Muscle layer of colon (tissue), 2 donors: ENCODE measurements around the gene SNX5.
A peak's percentile ranks its signal among the peaks of the same experiment; 100 is the strongest.

ENCODE experiments used
- H3K27ac ChIP-seq: one replicate; pipeline ENCODE4 v1.7.0; 2013; ENCODE audit warnings: low read depth, mild to moderate bottlenecking, low read length, moderate library complexity
- H3K27me3 ChIP-seq, 2 donors: one replicate each; pipeline ENCODE4 v1.7.0; 2013; ENCODE audit warnings: low read length in 2 of 2, mild to moderate bottlenecking in 2 of 2; ENCODE audit not compliant: insufficient read depth in 2 of 2, control insufficient read depth in 1 of 2
- H3K36me3 ChIP-seq: one replicate; pipeline ENCODE4 v1.7.0; 2013; ENCODE audit warnings: mild to moderate bottlenecking, low read length; ENCODE audit not compliant: insufficient read depth
- H3K4me1 ChIP-seq: one replicate; pipeline ENCODE4 v1.7.0; 2013; ENCODE audit warnings: mild to moderate bottlenecking, low read length; ENCODE audit not compliant: insufficient read depth
- H3K4me3 ChIP-seq, 2 donors: one replicate each; pipeline ENCODE4 v1.7.0; 2013; ENCODE audit warnings: low read length in 2 of 2, low read depth in 1 of 2, mild to moderate bottlenecking in 1 of 2, moderate library complexity in 1 of 2
- H3K9ac ChIP-seq: one replicate; pipeline ENCODE4 v1.7.0; 2013; ENCODE audit warnings: low read length
- H3K9me3 ChIP-seq: one replicate; pipeline ENCODE4 v1.7.0; 2013; ENCODE audit warnings: mild to moderate bottlenecking, low read length
- donor health status: abdominal sarcoma.
- donor health status: Adenocarcinoma of cecum.

Gene SNX5

DNA sequence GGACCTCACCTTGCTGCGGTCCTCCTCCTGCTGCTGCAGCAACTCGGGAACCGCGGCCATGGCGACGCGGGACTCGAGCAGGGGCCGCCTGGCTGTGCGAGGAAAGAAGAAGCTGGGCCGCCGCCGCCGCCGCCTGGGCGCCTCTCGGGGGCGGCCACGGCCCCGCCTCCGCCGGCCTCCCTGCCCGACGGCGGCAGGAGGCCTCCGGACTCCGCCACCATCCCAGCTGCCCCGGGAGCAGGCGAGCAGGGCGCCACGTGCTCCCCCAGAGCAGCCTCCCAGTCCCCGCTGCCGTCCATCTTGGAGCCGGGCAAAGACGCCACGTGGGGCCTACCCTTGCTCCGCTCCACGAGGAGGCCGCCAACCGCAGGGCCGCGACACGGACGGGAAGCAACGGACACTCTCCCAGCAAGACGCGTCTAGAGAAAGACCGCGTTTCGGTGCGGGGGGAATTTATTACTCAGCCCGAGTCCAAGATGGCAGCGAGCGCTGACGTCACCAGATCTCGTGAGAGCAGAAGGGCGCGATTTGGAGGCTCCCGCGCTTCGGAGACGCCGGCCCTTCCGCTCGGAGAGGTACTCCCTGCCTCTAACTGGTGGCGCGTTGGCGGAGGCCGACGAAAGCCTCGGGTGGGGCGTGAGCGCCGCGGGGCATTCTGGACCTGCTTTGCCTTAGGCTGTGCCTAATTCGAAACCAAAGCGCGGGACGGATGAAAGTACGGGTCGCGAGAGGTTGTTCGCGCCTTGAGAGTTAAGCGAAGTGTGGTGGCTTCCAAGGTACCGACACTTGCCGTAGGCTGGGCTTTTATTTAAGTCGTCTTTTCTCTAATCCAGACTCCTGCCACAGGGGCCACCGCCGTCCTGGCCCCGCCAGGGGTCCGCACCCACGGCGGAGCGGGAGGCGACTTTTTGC is at the start of gene SNX5, which contains the start of gene MGME1:
Gene SNX5 (minus strand): TSS at position 429 of the 912 bp plus-strand sequence. CDS start 369 bp downstream, at position 60.
Gene MGME1 (plus strand): TSS at position 653 of the 912 bp plus-strand sequence. CDS start 842 bp downstream, outside the sequence.
- Histone ChIP-seq H3K27ac (peak within 1 kb of the TSS; percentile 94), H3K9ac (peak within 1 kb of the TSS; percentile 80), H3K36me3 (no peaks in the 10 kb centered on the region), H3K4me3 (peak within 1 kb of the TSS; percentile 84 to 89), H3K4me1 (peaks cover 62% of the 10 kb centered on the region), H3K9me3 (no peaks in the 10 kb centered on the region), H3K27me3 (no peaks in the 10 kb centered on the region)

- no peaks in the 10 kb centered on the region for H3K27me3 ChIP-seq
- H3K4me1 ChIP-seq, result no peaks in the 10 kb centered on the region
- H3K9me3 ChIP-seq, result no peaks in the 10 kb centered on the region
- H3K36me3 ChIP-seq, result no peaks in the 10 kb centered on the region
- H3K27ac ChIP-seq, result no peak overlapping the region
- no peak overlapping the region for H3K9ac ChIP-seq
- H3K4me3 ChIP-seq, result no peak overlapping the region
These were observed 49.5 kb upstream of the SNX5 start for GRCh38 chr20:18018100-18018499.

DNA sequence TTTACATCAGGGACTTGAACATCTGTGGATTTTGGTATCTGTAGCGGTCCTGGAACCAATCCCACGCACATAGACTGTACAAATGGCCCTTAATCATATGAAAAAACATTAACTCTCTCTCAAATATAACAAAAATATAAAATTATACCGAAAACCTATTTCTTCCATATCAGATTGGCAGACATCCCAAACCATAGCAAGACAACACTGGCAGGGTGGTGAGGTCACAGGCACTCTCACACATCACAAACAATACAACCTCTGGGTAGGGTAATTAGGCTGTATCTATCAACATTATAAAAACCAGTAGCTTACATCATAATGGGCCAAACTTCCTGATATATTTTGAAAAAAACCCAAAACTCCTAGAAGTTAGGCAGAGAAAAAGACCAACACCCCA is 48.2 kb upstream of the SNX5 start:
- Histone ChIP-seq H3K36me3 (no peaks in the 10 kb centered on the region), H3K4me1 (no peaks in the 10 kb centered on the region), H3K27me3 (no peaks in the 10 kb centered on the region), H3K27ac (no peak overlapping the region), H3K9me3 (no peaks in the 10 kb centered on the region), H3K9ac (no peak overlapping the region), H3K4me3 (no peak overlapping the region)

GRCh38 chr20:18014411-18014810 is 45.8 kb upstream of the SNX5 start:
- Histone ChIP-seq H3K9me3 (no peaks in the 10 kb centered on the region), H3K4me1 (no peaks in the 10 kb centered on the region), H3K27ac (no peak overlapping the region), H3K9ac (no peak overlapping the region), H3K4me3 (no peak overlapping the region), H3K27me3 (no peaks in the 10 kb centered on the region), H3K36me3 (no peaks in the 10 kb centered on the region)

DNA sequence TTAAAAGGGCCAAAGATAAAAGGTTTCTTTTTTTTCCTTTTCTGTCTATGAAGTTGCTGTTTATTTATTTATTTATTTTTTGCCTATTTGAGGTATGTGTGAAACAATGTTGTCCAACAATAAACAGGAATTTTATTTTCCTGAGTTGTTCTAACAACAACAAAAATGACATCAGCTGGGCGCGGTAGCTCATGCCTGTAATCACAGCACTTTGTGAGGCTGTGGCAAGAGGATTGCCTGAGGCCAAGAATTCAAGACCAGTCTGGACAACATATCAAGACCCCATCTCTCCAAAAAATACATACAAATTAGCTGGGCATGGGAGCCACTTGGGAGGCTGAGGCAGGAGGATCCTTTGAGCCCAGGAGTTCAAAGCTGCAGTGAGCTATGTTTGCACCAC is 44.3 kb upstream of the SNX5 start:
- Histone ChIP-seq H3K36me3 (no peaks in the 10 kb centered on the region), H3K9me3 (no peaks in the 10 kb centered on the region), H3K9ac (no peak overlapping the region), H3K4me3 (no peak overlapping the region), H3K27ac (no peak overlapping the region), H3K27me3 (no peaks in the 10 kb centered on the region), H3K4me1 (no peaks in the 10 kb centered on the region)

DNA sequence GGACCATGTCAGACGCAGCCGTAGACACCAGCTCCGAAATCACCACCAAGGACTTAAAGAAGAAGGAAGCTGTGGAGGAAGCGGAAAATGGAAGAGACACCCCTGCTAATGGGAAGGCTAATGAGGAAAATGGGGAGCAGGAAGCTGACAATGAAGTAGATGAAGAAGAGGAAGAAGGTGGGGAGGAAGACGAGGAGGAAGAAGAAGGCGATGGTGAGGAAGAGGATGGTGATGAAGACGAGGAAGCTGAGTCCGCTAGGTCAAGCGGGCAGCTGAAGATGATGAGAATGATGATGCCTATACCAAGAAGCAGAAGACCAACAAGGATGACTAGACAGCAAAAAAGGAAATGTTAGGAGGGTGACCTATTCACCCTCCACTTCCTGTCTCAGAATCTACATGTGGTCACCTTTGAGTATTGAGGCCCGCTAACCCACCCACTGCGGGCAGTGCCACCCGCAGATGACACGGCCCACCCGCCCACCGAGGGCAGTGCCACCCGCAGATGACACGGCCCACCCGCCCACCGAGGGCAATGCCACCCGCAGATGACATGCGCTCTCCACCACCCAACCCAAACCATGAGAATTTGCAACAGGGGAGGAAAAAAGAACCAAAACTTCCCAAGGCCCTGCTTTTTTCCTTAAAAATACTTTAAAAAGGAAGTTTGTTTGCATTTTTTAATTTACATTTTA is 43.5 kb upstream of the SNX5 start:
- peaks cover 5% of the 10 kb centered on the region for H3K4me1 ChIP-seq
- H3K9me3 ChIP-seq, result no peaks in the 10 kb centered on the region
- no peak overlapping the region for H3K4me3 ChIP-seq
- no peak overlapping the region for H3K9ac ChIP-seq
- no peaks in the 10 kb centered on the region for H3K27me3 ChIP-seq
- no peaks in the 10 kb centered on the region for H3K36me3 ChIP-seq
- no peak overlapping the region for H3K27ac ChIP-seq

DNA sequence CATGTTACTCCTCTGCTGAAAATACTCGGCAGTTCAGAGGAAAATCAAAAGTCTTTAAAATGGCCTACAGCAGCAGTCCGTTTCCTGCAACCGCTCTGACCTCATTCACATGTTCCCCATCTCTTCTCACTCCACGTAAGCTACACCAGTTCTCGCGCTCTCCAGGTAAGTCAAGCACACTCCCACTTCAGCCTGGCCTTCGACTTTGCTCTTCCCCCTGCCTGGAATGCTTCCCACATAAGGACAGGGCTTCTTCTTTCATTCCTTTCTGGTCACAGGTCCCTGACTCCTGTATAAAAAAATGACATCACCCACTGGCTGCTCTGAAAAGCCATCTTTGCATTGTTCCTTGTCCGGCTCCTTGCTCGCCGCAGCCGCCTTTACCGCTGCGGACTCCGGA is 42.9 kb upstream of the SNX5 start:
- Histone ChIP-seq H3K9me3 (no peaks in the 10 kb centered on the region), H3K27me3 (no peaks in the 10 kb centered on the region), H3K4me3 (no peak overlapping the region)

GRCh38 chr20:18009116-18009515 is 40.5 kb upstream of the SNX5 start:
- Histone ChIP-seq H3K27me3 (no peaks in the 10 kb centered on the region), H3K9me3 (no peaks in the 10 kb centered on the region), H3K4me3 (no peak overlapping the region), H3K36me3 (no peaks in the 10 kb centered on the region), H3K9ac (no peak overlapping the region), H3K27ac (no peak overlapping the region), H3K4me1 (peaks cover 6% of the 10 kb centered on the region)

More for the DNA sequence above, 42.9 kb upstream of the SNX5 start:
- no peak overlapping the region for H3K9ac ChIP-seq
- H3K36me3 ChIP-seq, result no peaks in the 10 kb centered on the region
- H3K27ac ChIP-seq, result no peak overlapping the region
- H3K4me1 ChIP-seq, result peaks cover 6% of the 10 kb centered on the region

- Histone ChIP-seq H3K4me1 (peaks cover 6% of the 10 kb centered on the region), H3K27ac (no peak overlapping the region), H3K36me3 (no peaks in the 10 kb centered on the region), H3K4me3 (no peak overlapping the region), H3K27me3 (no peaks in the 10 kb centered on the region), H3K9ac (no peak overlapping the region), H3K9me3 (no peaks in the 10 kb centered on the region)
These were observed 39.1 kb upstream of the SNX5 start for GRCh38 chr20:18007534-18008292.

- Histone ChIP-seq H3K4me1 (peaks cover 8% of the 10 kb centered on the region), H3K36me3 (no peaks in the 10 kb centered on the region), H3K27ac (no peak overlapping the region), H3K9me3 (no peaks in the 10 kb centered on the region), H3K9ac (no peak overlapping the region), H3K27me3 (no peaks in the 10 kb centered on the region), H3K4me3 (no peak overlapping the region)
These were observed 38.1 kb upstream of the SNX5 start for GRCh38 chr20:18006684-18007083.

DNA sequence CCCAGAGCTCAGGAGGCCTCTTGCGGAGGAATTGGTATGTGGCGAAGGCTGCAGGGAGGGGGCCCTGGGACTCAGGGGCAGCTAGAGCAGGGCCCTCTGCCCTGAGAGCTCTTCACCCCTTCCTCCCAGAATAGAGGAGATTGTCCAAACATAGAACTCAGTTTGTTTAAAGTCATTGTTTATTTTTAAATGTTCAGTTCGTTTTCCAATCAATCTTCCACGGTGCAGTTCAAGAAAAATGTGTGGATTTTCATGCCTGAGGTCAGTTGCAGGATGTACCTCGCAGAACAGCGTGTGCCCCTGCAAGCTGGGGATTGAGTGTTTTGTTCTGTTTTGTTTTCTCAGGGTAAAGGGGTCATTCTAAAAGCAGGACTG is 37.4 kb upstream of the SNX5 start:
- H3K36me3 ChIP-seq, result no peaks in the 10 kb centered on the region
- no peak overlapping the region for H3K9ac ChIP-seq
- no peaks in the 10 kb centered on the region for H3K27me3 ChIP-seq
- no peak overlapping the region for H3K27ac ChIP-seq
- H3K4me1 ChIP-seq, result peaks cover 15% of the 10 kb centered on the region
- H3K9me3 ChIP-seq, result no peaks in the 10 kb centered on the region
- H3K4me3 ChIP-seq, result no peak overlapping the region
